C4-2B (cell line): ENCODE data around the gene NUMB.

Experiments used
- H3K27ac ChIP-seq: fragments of 450-650 bp; 2 replicates; pipeline ENCODE4 v1.5.1; 2017
- ZFX ChIP-seq: fragments of 450-650 bp; IDR thresholded peaks from 2 replicates; pipeline ENCODE4 v1.6.1; 2017
- TF ChIP-seq, protein P1 (sequence below): fragments of 450-650 bp; conservative IDR thresholded peaks from 2 replicates; pipeline ENCODE4 v1.5.1; 2017; ENCODE audit warnings: mild to moderate bottlenecking

Gene NUMB

DNA sequence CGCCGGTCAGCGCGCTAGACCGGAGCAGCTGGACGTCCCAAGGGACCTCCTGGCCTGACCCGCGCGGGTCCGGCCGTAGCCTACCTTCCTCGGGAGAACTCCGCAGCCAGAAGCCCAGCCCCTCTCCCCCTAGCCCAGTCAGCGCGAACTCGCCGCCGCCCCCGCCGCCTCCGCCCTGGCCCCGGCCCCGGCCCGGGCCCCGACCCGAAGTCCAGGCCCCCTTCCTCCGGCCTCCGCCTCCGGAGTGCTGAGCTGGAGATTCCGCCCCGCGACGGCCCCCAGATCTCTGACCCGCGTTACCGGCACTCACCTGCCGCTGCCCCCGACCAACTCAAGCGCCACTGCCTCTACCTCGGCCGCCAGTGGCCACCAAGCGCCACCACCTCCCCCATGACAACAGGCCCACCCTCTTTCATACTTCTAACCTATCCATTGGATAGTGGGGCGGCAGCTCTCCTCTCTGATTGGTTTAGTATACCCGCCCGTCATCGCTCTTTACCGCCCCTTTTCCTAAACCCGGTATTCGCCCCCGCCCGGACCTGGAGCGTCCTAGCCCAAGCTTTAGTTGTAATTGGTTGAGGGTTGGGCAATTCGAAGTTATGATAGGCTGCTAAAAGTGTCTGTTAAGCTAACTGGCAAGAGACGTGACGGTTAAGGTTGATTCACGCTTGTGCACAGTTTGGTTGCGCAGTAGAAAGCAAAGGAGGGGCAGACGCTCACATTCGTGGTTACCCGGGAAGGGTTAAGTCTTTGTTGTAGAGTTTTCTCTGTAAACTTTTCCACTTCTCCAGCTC, at the start of gene NUMB:
NUMB (minus strand) TSS at position 364 of the 794 bp plus-strand sequence. CDS start 102,795 bp downstream, outside the sequence.
- H3K27ac ChIP-seq: peak within 1 kb of the TSS; percentile 83
- peak; percentile 64; the same call in 1 of the 2 replicates for TF ChIP-seq ZFX
- TF ChIP-seq, protein P1, sequence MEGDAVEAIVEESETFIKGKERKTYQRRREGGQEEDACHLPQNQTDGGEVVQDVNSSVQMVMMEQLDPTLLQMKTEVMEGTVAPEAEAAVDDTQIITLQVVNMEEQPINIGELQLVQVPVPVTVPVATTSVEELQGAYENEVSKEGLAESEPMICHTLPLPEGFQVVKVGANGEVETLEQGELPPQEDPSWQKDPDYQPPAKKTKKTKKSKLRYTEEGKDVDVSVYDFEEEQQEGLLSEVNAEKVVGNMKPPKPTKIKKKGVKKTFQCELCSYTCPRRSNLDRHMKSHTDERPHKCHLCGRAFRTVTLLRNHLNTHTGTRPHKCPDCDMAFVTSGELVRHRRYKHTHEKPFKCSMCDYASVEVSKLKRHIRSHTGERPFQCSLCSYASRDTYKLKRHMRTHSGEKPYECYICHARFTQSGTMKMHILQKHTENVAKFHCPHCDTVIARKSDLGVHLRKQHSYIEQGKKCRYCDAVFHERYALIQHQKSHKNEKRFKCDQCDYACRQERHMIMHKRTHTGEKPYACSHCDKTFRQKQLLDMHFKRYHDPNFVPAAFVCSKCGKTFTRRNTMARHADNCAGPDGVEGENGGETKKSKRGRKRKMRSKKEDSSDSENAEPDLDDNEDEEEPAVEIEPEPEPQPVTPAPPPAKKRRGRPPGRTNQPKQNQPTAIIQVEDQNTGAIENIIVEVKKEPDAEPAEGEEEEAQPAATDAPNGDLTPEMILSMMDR: no peak; the same call in 1 of the 2 replicates

DNA sequence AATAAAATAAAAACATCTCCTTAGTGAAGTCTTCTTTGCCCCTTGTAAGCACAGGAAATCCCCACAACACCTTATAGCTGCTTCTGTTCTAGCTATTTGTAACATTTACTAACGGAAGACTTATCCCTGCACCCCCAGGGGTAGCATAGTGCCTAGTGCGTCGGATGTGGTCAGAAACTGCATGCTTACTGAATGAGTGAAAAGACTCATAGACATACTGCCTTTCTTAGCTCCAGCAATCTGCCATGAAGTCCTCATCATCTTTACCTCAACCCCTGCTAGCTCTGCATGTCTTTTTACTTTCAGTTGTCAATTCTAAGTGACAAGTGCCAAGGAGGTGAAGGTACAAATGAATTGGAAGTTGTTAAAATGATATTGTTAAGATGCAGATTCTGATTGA, 45.3 kb upstream of the NUMB start:
- no peak for TF ChIP-seq ZFX
- TF ChIP-seq, protein P1: no peak
- no peak overlapping the region for H3K27ac ChIP-seq

DNA sequence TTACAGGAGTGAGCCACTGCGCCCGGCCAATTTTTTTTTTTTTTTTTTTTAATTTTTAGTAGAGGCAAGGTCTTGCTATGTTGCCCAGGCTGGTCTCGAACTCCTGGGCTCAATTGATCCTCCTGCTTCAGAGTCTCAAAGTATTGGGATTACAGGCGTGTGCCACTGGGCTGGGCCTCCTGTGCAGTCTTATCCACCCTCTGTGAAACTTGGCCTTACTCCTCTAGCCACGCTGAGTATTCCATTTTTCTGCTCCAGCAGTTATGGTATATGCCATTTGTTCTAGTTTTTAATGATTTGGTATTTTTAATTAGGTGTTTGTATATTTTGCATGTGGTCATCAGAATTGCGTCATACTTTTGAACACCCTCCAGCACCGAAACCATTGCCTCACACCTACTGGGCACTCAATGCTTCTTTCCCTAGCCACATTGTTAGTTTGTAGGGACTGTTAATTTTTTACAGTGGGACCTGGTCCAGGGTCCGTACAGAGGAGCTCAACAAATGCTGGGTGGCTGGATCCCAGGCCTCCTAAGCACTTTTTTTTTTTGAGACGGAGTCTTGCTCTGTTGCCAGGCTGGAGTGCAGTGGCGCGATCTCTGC, 43.8 kb upstream of the NUMB start:
- no peak overlapping the region for H3K27ac ChIP-seq
- TF ChIP-seq, protein P1: no peak
- TF ChIP-seq ZFX: no peak

DNA sequence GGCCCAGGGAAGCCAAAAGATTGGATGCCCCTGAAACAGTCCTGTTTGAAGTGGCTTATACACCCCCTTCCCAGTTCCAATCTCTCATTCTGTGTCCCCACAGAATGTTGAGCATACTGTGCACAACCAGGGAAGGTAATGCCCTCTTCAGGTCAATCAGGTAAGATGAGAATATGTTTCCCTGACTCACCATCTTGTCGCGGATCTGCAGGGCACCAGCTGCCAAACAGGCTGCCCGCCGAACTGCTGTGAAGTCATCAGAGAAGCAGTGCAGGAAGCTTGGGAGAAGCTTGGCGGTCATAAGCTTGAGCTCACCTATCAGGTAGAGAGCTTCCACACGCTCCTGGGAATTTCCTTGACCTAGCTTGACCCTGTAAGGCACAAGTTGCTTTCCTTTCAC, 42.0 kb upstream of the NUMB start:
- TF ChIP-seq, protein P1: no peak
- no peak for TF ChIP-seq ZFX
- no peak overlapping the region for H3K27ac ChIP-seq

DNA sequence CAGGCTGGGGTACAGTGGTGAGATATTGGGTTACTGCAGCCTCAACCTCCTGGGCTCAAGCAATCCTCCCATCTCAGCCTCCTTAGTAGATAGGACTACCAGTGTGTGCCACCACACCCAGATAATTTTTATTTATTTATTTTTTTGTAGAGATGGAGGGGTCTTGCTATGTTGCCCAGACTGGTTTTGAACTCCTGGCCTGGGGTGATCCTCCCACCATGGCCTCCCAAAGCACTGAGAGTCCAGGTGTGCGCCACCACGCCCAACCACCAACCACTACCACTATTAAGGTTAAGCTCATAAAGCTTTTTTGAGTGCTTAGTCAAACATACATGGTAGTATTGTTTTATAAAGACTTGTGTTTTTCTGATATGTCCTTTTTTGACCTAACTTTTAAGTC, 36.2 kb upstream of the NUMB start:
- TF ChIP-seq ZFX: no peak
- TF ChIP-seq, protein P1: no peak
- H3K27ac ChIP-seq: no peak overlapping the region

DNA sequence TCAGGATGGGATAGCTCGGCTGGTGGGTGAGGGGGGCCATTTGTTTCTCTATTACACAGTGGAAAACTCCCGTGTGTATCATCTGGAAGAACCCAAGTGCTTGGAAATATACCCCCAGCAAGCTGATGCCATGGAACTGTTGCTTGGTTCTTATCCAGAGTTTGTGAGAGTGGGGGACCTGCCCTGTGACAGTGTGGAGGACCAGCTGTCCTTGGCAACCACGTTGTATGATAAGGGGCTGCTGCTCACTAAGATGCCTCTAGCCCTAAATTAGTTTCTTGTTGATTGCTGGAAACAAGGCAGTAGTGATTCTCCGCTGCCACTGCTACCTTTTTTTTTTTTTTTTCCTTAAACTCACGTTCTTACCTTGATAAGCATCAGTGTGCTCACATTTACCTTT, 34.3 kb upstream of the NUMB start:
- no peak for TF ChIP-seq ZFX
- TF ChIP-seq, protein P1: no peak

DNA sequence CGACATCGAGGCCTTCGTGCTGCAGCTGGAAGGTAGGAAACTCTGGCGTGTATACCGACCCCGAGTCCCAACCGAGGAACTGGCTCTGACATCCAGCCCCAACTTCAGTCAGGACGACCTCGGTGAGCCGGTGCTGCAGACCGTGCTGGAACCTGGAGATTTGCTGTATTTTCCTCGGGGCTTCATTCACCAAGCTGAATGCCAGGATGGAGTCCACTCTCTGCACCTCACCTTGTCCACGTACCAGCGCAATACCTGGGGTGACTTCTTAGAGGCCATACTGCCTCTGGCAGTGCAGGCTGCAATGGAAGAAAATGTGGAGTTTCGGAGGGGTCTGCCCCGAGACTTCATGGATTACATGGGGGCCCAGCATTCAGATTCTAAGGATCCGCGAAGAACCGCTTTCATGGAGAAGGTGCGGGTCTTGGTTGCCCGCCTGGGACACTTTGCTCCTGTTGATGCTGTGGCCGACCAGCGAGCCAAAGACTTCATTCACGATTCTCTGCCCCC, 33.8 kb upstream of the NUMB start:
- H3K27ac ChIP-seq: no peak overlapping the region
- no peak for TF ChIP-seq ZFX
- TF ChIP-seq, protein P1: no peak

More for the DNA sequence above, 34.3 kb upstream of the NUMB start:
- H3K27ac ChIP-seq: no peak overlapping the region
